Mesenteric fat pad (tissue), 1 donor: Measurements from ENCODE around the gene GABRR1. TPM values are rescaled to one million over a fixed set of nuclear protein-coding genes. Genes with fewer than 3 reads are reported as not detected.

Experiments
- DNase-seq: peaks from one replicate; pipeline ENCODE4 v3.0.0-alpha.2; 2020; ENCODE audit warnings: low spot score
- total RNA-seq: library from RNA; stranded (reverse); fragmentation: NEBNext Ultra II Directional; extraction: Animal tissue kit (Norgen Biotek cat#: 25700); gene quantifications from one replicate; pipeline ENCODE4 v1.2.1, GENCODE V29; 2021
- donor health status: DM: yes; HTN: yes; CAD: no.

GABRR1 gene
- total RNA-seq, 1 donor from 2014 or later: not detected

- no peak for DNase-seq
These were observed 747 bp downstream of the GABRR1 start for GRCh38 chr6:89216411-89216810.

- DNase-seq: no peak
These were observed 1.8 kb downstream of the GABRR1 start for GRCh38 chr6:89215391-89215790.

- DNase-seq: no peak
These were observed 3.0 kb downstream of the GABRR1 start for GRCh38 chr6:89214197-89214596.

- no peak for DNase-seq
These were observed 4.7 kb downstream of the GABRR1 start for GRCh38 chr6:89212472-89212871.

- DNase-seq: no peak
These were observed 7.7 kb downstream of the GABRR1 start for GRCh38 chr6:89209457-89209856.

- DNase-seq: no peak
These were observed 8.6 kb downstream of the GABRR1 start for GRCh38 chr6:89208551-89208950.

GRCh38 chr6:89205819-89206218 is 11.3 kb downstream of the GABRR1 start:
- DNase-seq: no peak

GRCh38 chr6:89204096-89204495 is 13.1 kb downstream of the GABRR1 start:
- DNase-seq: no peak

- no peak for DNase-seq
These were observed 16.4 kb downstream of the GABRR1 start for GRCh38 chr6:89200706-89201215.

GRCh38 chr6:89199579-89199978 is 17.6 kb downstream of the GABRR1 start:
- DNase-seq: no peak

- no peak for DNase-seq
These were observed 18.9 kb downstream of the GABRR1 start for GRCh38 chr6:89198235-89198634.

GRCh38 chr6:89197141-89197540 is 20.0 kb downstream of the GABRR1 start:
- no peak for DNase-seq

- no peak for DNase-seq
These were observed 22.6 kb downstream of the GABRR1 start for GRCh38 chr6:89194559-89194958.

GRCh38 chr6:89190741-89191140 is 26.4 kb downstream of the GABRR1 start:
- no peak for DNase-seq

GRCh38 chr6:89187504-89187903 is 29.7 kb downstream of the GABRR1 start:
- DNase-seq: no peak

GRCh38 chr6:89186762-89187161 is 30.4 kb downstream of the GABRR1 start:
- DNase-seq: no peak

GRCh38 chr6:89184344-89184743 is 32.8 kb downstream of the GABRR1 start:
- DNase-seq: no peak

GRCh38 chr6:89183294-89183693 is 33.9 kb downstream of the GABRR1 start:
- DNase-seq: no peak

- no peak for DNase-seq
These were observed 36.2 kb downstream of the GABRR1 start for GRCh38 chr6:89180971-89181370.

GRCh38 chr6:89180112-89180511 is 37.0 kb downstream of the GABRR1 start:
- DNase-seq: no peak

- DNase-seq: no peak
These were observed 43.5 kb downstream of the GABRR1 start for GRCh38 chr6:89173634-89174033.

- DNase-seq: no peak
These were observed 45.0 kb downstream of the GABRR1 start for GRCh38 chr6:89172131-89172530.

- no peak for DNase-seq
These were observed 55.1 kb downstream of the GABRR1 start for GRCh38 chr6:89162047-89162371.
